Caco-2 (cell line): ENCODE data around the gene GAA. TPM values are rescaled to one million over a fixed set of nuclear protein-coding genes. Genes with fewer than 3 reads are reported as not detected.

Experiments used
- BruUV-seq: library from RNA; stranded (reverse); fragments of 400-500 nt; replicated peaks from 2 replicates; lab custom pipeline; 2021; lab: Mats Ljungman, UMichigan
- CTCF ChIA-PET: fragments of 300-600 bp; sonication (Branson Sonifier 250); formaldehyde crosslinking; loops from one replicate; lab custom pipeline; 2022; ENCODE audit warnings: antibody characterized with exemption; lab: Charles Lee
- POLR2A ChIA-PET: fragments of 300-600 bp; sonication (Branson Sonifier 250); formaldehyde crosslinking; loops from one replicate; lab custom pipeline; 2022; ENCODE audit warnings: antibody characterized with exemption; lab: Charles Lee
- DNase-seq, 2 experiments: peaks; one replicate each; pipeline versions ENCODE4 v3.0.0 to v3.0.0-alpha.2; 2020 to 2022
- H3K27me3 ChIP-seq: replicated peaks from 2 replicates; pipeline ENCODE4 v1.6.0; 2011; ENCODE audit warnings: low read length; ENCODE audit not compliant: control insufficient read depth, insufficient read depth
- H3K36me3 ChIP-seq: 2 replicates; pipeline ENCODE4 v1.5.1; 2011; ENCODE audit warnings: low read length; ENCODE audit not compliant: control insufficient read depth, insufficient read depth
- H3K4me1 ChIP-seq: fragments of 250-450 bp; sonication (Bioruptor Pico); 2 replicates; pipeline ENCODE4 v1.5.1; 2020; ENCODE audit warnings: mild to moderate bottlenecking
- H3K4me3 ChIP-seq: 2 replicates; pipeline ENCODE4 v1.5.1; 2011; ENCODE audit warnings: low read depth, mild to moderate bottlenecking, control low read depth, low read length
- H3K9me3 ChIP-seq: fragments of 250-450 bp; sonication (Bioruptor Pico); 2 replicates; pipeline ENCODE4 v1.5.1; 2020; ENCODE audit warnings: mild to moderate bottlenecking, moderate library complexity
- H3K27ac Mint-ChIP-seq: one replicate; pipeline ENCODE4 v1.8.0; 2022; ENCODE audit warnings: mixed read lengths; ENCODE audit not compliant: unreplicated experiment
- H3K27me3 Mint-ChIP-seq: one replicate; pipeline ENCODE4 v1.8.0; 2022; ENCODE audit warnings: mixed read lengths; ENCODE audit not compliant: insufficient read depth, unreplicated experiment
- H3K36me3 Mint-ChIP-seq: one replicate; pipeline ENCODE4 v1.8.0; 2022; ENCODE audit warnings: mild to moderate bottlenecking, mixed read lengths; ENCODE audit not compliant: insufficient read depth, unreplicated experiment
- H3K4me1 Mint-ChIP-seq: one replicate; pipeline ENCODE4 v1.8.0; 2022; ENCODE audit warnings: low read depth, mixed read lengths; ENCODE audit not compliant: unreplicated experiment
- H3K4me3 Mint-ChIP-seq: one replicate; pipeline ENCODE4 v1.8.0; 2022; ENCODE audit warnings: mild to moderate bottlenecking, moderate library complexity, mixed read lengths; ENCODE audit not compliant: unreplicated experiment
- H3K9me3 Mint-ChIP-seq: one replicate; pipeline ENCODE4 v1.8.0; 2022; ENCODE audit warnings: mixed read lengths; ENCODE audit not compliant: unreplicated experiment
- CTCF ChIP-seq, 2 experiments: fragments of 200-600 bp in 1 of 2; IDR thresholded peaks; 1 replicate in 1 of 2; 2 replicates in 1 of 2; pipeline versions ENCODE4 v1.5.1 to v1.8.0; 2011 to 2022; ENCODE audit warnings: antibody characterized with exemption in 1 of 2, control low read depth in 1 of 2, inconsistent platforms in 1 of 2, low read depth in 1 of 2, low read length in 1 of 2, mild to moderate bottlenecking in 1 of 2, moderate library complexity in 1 of 2; ENCODE audit not compliant: insufficient read depth in 1 of 2, severe bottlenecking in 1 of 2, unreplicated experiment in 1 of 2
- intact Hi-C: fragments of 100-400 bp; cut with micrococcal nuclease; formaldehyde crosslinking; loops from one replicate; pipeline ENCODE4 v1.10.0; 2022; ENCODE audit not compliant: unreplicated experiment
- total RNA-seq: library from RNA; stranded (reverse); gene quantifications from 2 replicates; pipeline ENCODE4 v1.2.3, GENCODE V29; 2022

The GAA gene
- total RNA-seq, 1 experiment from 2014 or later = 42.4 TPM

DNA sequence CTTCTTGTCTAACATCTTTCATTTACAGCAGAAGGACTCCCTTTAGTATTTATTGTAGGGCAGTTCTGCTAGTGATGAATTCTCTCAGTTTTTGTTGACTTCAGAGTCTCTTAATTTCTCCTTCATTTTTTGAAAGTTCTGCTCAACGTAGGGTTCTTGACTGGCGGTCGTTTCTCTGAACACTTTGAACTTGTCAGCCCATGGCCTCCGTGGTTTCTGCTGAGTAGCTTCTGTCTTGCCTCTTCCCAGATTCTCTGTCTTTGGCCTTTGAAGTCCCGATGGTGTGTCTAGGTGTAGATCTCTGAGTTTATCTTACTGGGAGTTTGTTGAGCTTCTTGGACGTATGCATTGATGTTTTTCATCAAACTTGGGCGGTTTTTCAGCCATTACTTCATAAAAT, 13.4 kb downstream of the GAA start:
- no TSS peak for BruUV-seq
- no peak for TF ChIP-seq CTCF (IDR thresholded peaks at IDR 0.05; ENCODE audit: insufficient read depth in 1 of 2, low read depth in 1 of 2, low read length in 1 of 2, severe bottlenecking in 1 of 2, unreplicated experiment in 1 of 2)
- DNase-seq = no peak
- Mint-ChIP-seq H3K4me3 (no peak overlapping the region), H3K27ac (no peak overlapping the region), H3K9me3 (no peaks in the 10 kb centered on the region), H3K4me1 (no peaks in the 10 kb centered on the region), H3K36me3 (no peaks in the 10 kb centered on the region), H3K27me3 (no peaks in the 10 kb centered on the region)
- no peaks in the 10 kb centered on the region for H3K36me3 ChIP-seq
- ChIA-PET CTCF (no interaction called here), POLR2A (no interaction called here)
- no peaks in the 10 kb centered on the region for H3K27me3 ChIP-seq
- H3K4me3 ChIP-seq = no peak overlapping the region
- no peaks in the 10 kb centered on the region for H3K9me3 ChIP-seq
- no peaks in the 10 kb centered on the region for H3K4me1 ChIP-seq
- intact Hi-C loops = no loop called here

DNA sequence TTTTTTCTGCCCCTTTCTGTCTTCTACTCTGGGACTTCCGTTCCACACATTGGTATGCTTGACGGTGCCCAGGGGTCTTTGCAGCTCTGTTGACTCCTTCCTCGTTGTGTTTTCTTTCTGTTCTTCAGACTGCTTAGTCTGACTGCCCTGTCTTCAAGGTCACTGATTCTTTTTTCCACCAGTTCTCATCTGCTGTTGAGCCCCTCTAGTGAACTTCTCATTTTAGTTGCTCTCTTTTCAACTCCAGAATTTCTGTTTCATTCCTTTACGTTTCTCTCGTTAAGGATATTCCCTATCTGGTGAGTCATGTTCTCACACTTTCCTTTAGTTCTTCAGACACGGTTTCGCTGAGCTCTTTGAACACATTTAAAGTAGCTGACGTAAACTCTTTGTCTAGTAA, 13.8 kb downstream of the GAA start:
- Mint-ChIP-seq H3K36me3 (no peaks in the 10 kb centered on the region), H3K27ac (no peak overlapping the region), H3K27me3 (no peaks in the 10 kb centered on the region), H3K4me1 (no peaks in the 10 kb centered on the region), H3K4me3 (no peak overlapping the region), H3K9me3 (no peaks in the 10 kb centered on the region)
- BruUV-seq = no TSS peak
- intact Hi-C loops = no loop called here
- Histone ChIP-seq H3K9me3 (no peaks in the 10 kb centered on the region), H3K27me3 (no peaks in the 10 kb centered on the region), H3K4me3 (no peak overlapping the region), H3K4me1 (no peaks in the 10 kb centered on the region), H3K36me3 (no peaks in the 10 kb centered on the region)
- CTCF ChIA-PET = no interaction called here
- TF ChIP-seq CTCF (IDR thresholded peaks at IDR 0.05; ENCODE audit: insufficient read depth in 1 of 2, low read depth in 1 of 2, low read length in 1 of 2, severe bottlenecking in 1 of 2, unreplicated experiment in 1 of 2) = no peak
- POLR2A ChIA-PET = no interaction called here
- DNase-seq = no peak

DNA sequence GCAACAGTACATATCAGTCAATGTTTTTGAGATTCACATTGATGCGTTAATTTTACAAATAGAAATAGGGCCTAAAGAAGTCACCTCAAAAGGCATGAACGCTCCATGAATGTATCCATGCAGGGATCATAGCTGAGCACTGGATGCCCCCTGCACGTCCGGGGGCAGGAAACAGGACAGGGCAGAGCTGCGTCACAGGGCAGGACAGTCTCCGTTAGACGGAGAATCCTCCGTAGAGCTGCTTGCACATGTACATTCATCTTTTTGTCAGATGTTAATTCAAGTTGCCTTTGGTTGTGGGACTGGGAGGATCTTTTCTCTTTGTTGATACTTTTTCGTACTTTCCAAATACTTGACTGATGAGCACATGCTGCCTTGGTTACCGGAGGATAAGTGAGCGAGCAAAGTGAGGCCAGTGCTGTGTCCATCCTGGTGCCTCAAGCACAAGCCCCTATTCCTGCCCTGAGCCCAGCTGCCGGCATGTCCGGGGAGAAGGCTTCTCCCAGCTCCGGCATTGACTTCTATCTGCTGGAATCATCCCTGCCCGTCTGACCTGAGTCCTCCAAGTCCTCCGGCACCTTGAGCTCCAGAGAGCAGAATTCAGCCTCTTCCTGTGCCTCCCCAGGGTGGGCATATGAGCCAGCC, 15.0 kb downstream of the GAA start:
- Histone ChIP-seq H3K27me3 (no peaks in the 10 kb centered on the region), H3K4me3 (no peak overlapping the region), H3K36me3 (no peaks in the 10 kb centered on the region), H3K9me3 (no peaks in the 10 kb centered on the region), H3K4me1 (no peaks in the 10 kb centered on the region)
- intact Hi-C loops = no loop called here
- no peak for DNase-seq
- CTCF ChIA-PET = interaction anchor here (1.4 kb wide), 1 partner anchor 15 kb away, joined by 4 read pairs; the partner anchor contains the start of gene GAA
- Mint-ChIP-seq H3K4me1 (no peaks in the 10 kb centered on the region), H3K4me3 (no peak overlapping the region), H3K9me3 (no peaks in the 10 kb centered on the region), H3K27me3 (no peaks in the 10 kb centered on the region), H3K36me3 (no peaks in the 10 kb centered on the region), H3K27ac (no peak overlapping the region)
- BruUV-seq = no TSS peak
- TF ChIP-seq CTCF (IDR thresholded peaks at IDR 0.05; ENCODE audit: insufficient read depth in 1 of 2, low read depth in 1 of 2, low read length in 1 of 2, severe bottlenecking in 1 of 2, unreplicated experiment in 1 of 2) = no peak
- POLR2A ChIA-PET = no interaction called here
